Memory B cell (primary cell): ENCODE results near the gene ZSCAN23.
"Not testable (repeated sequence)": the region's sequence is repeated elsewhere in the genome, so short reads cannot be mapped to it uniquely, and the experiment has no call there.

Source experiments
- ATAC-seq: fragments of 150-1000 bp; cut with Tn5 transposase; 2 replicates; pipeline ENCODE4 v1.10.0; 2021; ENCODE audit warnings: low read depth, mild to moderate bottlenecking, moderate library complexity
- DNase-seq, 2 donors: peaks; one replicate each; pipeline ENCODE4 v3.0.0; 2022; ENCODE audit warnings: low spot score in 2 of 2
- H3K27ac Mint-ChIP-seq: one replicate; pipeline ENCODE4 v1.8.0; 2022; ENCODE audit warnings: mild to moderate bottlenecking, moderate library complexity, mixed read lengths
- H3K27me3 Mint-ChIP-seq: one replicate; pipeline ENCODE4 v1.8.0; 2022; ENCODE audit warnings: mixed read lengths
- H3K36me3 Mint-ChIP-seq: one replicate; pipeline ENCODE4 v1.8.0; 2022; ENCODE audit warnings: mild to moderate bottlenecking, mixed read lengths
- H3K4me1 Mint-ChIP-seq: one replicate; pipeline ENCODE4 v1.8.0; 2022; ENCODE audit warnings: mixed read lengths
- H3K4me3 Mint-ChIP-seq: one replicate; pipeline ENCODE4 v1.8.0; 2022; ENCODE audit warnings: mild to moderate bottlenecking, moderate library complexity, mixed read lengths
- H3K9me3 Mint-ChIP-seq: one replicate; pipeline ENCODE4 v1.8.0; 2022; ENCODE audit warnings: mixed read lengths

The ZSCAN23 gene

GRCh38 chr6:28443112-28443773 is at the start of gene ZSCAN23:
Gene ZSCAN23 (minus strand): TSS chr6:28443491. CDS start chr6:28436266, 7,225 bp downstream.
- H3K27me3 Mint-ChIP-seq, result peaks cover 19% of the 10 kb centered on the region
- peak within 1 kb of the TSS; percentile 94 for H3K4me3 Mint-ChIP-seq
- peaks cover 7% of the 10 kb centered on the region for H3K9me3 Mint-ChIP-seq
- H3K36me3 Mint-ChIP-seq, result peaks cover 6% of the 10 kb centered on the region
- H3K27ac Mint-ChIP-seq, result peak within 1 kb of the TSS; percentile 84
- ATAC-seq (peak; percentile 97), DNase-seq (peak; percentile 48 to 63)
- peaks cover 9% of the 10 kb centered on the region for H3K4me1 Mint-ChIP-seq

GRCh38 chr6:28491984-28492317 is 48.7 kb upstream of the ZSCAN23 start:
- DNase-seq (no peak), ATAC-seq (no peak)
- H3K9me3 Mint-ChIP-seq, result peaks cover 2% of the 10 kb centered on the region
- H3K4me1 Mint-ChIP-seq, result peaks cover 11% of the 10 kb centered on the region
- no peaks in the 10 kb centered on the region for H3K36me3 Mint-ChIP-seq
- H3K27me3 Mint-ChIP-seq, result peaks cover 19% of the 10 kb centered on the region
- H3K4me3 Mint-ChIP-seq, result no peak overlapping the region
- H3K27ac Mint-ChIP-seq, result no peak overlapping the region

GRCh38 chr6:28490205-28490890 is 47.1 kb upstream of the ZSCAN23 start:
- ATAC-seq, result no peak
- H3K27ac Mint-ChIP-seq, result no peak overlapping the region
- H3K27me3 Mint-ChIP-seq, result peaks cover 19% of the 10 kb centered on the region
- H3K36me3 Mint-ChIP-seq, result no peaks in the 10 kb centered on the region
- peaks cover 2% of the 10 kb centered on the region for H3K9me3 Mint-ChIP-seq
- peaks cover 11% of the 10 kb centered on the region for H3K4me1 Mint-ChIP-seq
- DNase-seq, result no peak
- H3K4me3 Mint-ChIP-seq, result peak overlapping the region; percentile 28

GRCh38 chr6:28489366-28490204 is 46.3 kb upstream of the ZSCAN23 start:
- Mint-ChIP-seq H3K36me3 (no peaks in the 10 kb centered on the region), H3K4me1 (peaks cover 11% of the 10 kb centered on the region), H3K4me3 (peak overlapping the region; percentile 28), H3K27ac (no peak overlapping the region), H3K27me3 (peaks cover 26% of the 10 kb centered on the region), H3K9me3 (peaks cover 2% of the 10 kb centered on the region)
- peak in 1 of 2 donors; percentile 7 for DNase-seq
- peak; percentile 35 for ATAC-seq

- ATAC-seq, result no peak
Measured at GRCh38 chr6:28488916-28489365, 45.6 kb upstream of the ZSCAN23 start.

GRCh38 chr6:28486988-28487742 is 43.9 kb upstream of the ZSCAN23 start:
- Mint-ChIP-seq H3K27me3 (peaks cover 26% of the 10 kb centered on the region), H3K4me3 (no peak overlapping the region), H3K27ac (no peak overlapping the region)

More at GRCh38 chr6:28488916-28489365, 45.6 kb upstream of the ZSCAN23 start:
- Mint-ChIP-seq H3K36me3 (no peaks in the 10 kb centered on the region), H3K4me1 (peaks cover 11% of the 10 kb centered on the region), H3K4me3 (no peak overlapping the region), H3K9me3 (peaks cover 2% of the 10 kb centered on the region), H3K27ac (no peak overlapping the region), H3K27me3 (peaks cover 23% of the 10 kb centered on the region)
- DNase-seq, result no peak

GRCh38 chr6:28486533-28486932 is 43.2 kb upstream of the ZSCAN23 start:
- DNase-seq (no peak), ATAC-seq (no peak)
- Mint-ChIP-seq H3K9me3 (peaks cover 2% of the 10 kb centered on the region), H3K27me3 (peaks cover 21% of the 10 kb centered on the region), H3K4me1 (peaks cover 9% of the 10 kb centered on the region), H3K27ac (no peak overlapping the region), H3K4me3 (no peak overlapping the region), H3K36me3 (no peaks in the 10 kb centered on the region)

More at GRCh38 chr6:28486988-28487742, 43.9 kb upstream of the ZSCAN23 start:
- peaks cover 11% of the 10 kb centered on the region for H3K4me1 Mint-ChIP-seq
- H3K9me3 Mint-ChIP-seq, result peaks cover 2% of the 10 kb centered on the region
- no peak for DNase-seq
- H3K36me3 Mint-ChIP-seq, result no peaks in the 10 kb centered on the region
- no peak for ATAC-seq

- H3K27me3 Mint-ChIP-seq, result peaks cover 18% of the 10 kb centered on the region
- H3K27ac Mint-ChIP-seq, result no peak overlapping the region
Measured at GRCh38 chr6:28485482-28485881, 42.2 kb upstream of the ZSCAN23 start.

GRCh38 chr6:28480253-28480932 is 37.1 kb upstream of the ZSCAN23 start:
- ATAC-seq (no peak), DNase-seq (no peak)
- no peaks in the 10 kb centered on the region for H3K36me3 Mint-ChIP-seq
- H3K27me3 Mint-ChIP-seq, result peaks cover 14% of the 10 kb centered on the region
- H3K9me3 Mint-ChIP-seq, result no peaks in the 10 kb centered on the region
- no peak overlapping the region for H3K4me3 Mint-ChIP-seq
- H3K4me1 Mint-ChIP-seq, result no peaks in the 10 kb centered on the region
- H3K27ac Mint-ChIP-seq, result no peak overlapping the region

More at GRCh38 chr6:28485482-28485881, 42.2 kb upstream of the ZSCAN23 start:
- ATAC-seq (no peak), DNase-seq (no peak)
- Mint-ChIP-seq H3K4me1 (peaks cover 6% of the 10 kb centered on the region), H3K4me3 (no peak overlapping the region), H3K9me3 (peaks cover 1% of the 10 kb centered on the region), H3K36me3 (no peaks in the 10 kb centered on the region)

GRCh38 chr6:28478518-28478917 is 35.2 kb upstream of the ZSCAN23 start:
- no peaks in the 10 kb centered on the region for H3K36me3 Mint-ChIP-seq
- no peak for ATAC-seq
- H3K27me3 Mint-ChIP-seq, result peaks cover 11% of the 10 kb centered on the region
- no peak overlapping the region for H3K4me3 Mint-ChIP-seq
- H3K27ac Mint-ChIP-seq, result no peak overlapping the region
- DNase-seq, result no peak
- no peaks in the 10 kb centered on the region for H3K9me3 Mint-ChIP-seq
- no peaks in the 10 kb centered on the region for H3K4me1 Mint-ChIP-seq

- H3K27ac Mint-ChIP-seq, result no peak overlapping the region
Measured at GRCh38 chr6:28474441-28475219, 31.3 kb upstream of the ZSCAN23 start.

GRCh38 chr6:28469153-28469745 is 26.0 kb upstream of the ZSCAN23 start:
- H3K4me3 Mint-ChIP-seq, H3K4me1 Mint-ChIP-seq, H3K36me3 Mint-ChIP-seq, H3K27ac Mint-ChIP-seq, H3K9me3 Mint-ChIP-seq, DNase-seq, ATAC-seq: not testable (repeated sequence)
- H3K27me3 Mint-ChIP-seq, result peaks cover 13% of the 10 kb centered on the region

More at GRCh38 chr6:28474441-28475219, 31.3 kb upstream of the ZSCAN23 start:
- Mint-ChIP-seq H3K27me3 (peaks cover 13% of the 10 kb centered on the region), H3K36me3 (peaks cover 2% of the 10 kb centered on the region), H3K9me3 (peaks cover 3% of the 10 kb centered on the region), H3K4me3 (no peak overlapping the region), H3K4me1 (no peaks in the 10 kb centered on the region)
- DNase-seq (no peak), ATAC-seq (no peak)
